HPDE6-E6E7 (cell line): Measurements from ENCODE around the gene KRT72.

ENCODE experiments used
- DNase-seq: peaks from one replicate; pipeline ENCODE4 v3.0.0; 2011; ENCODE audit warnings: missing footprints; ENCODE audit errors: extremely low spot score

KRT72 gene

GRCh38 chr12:52630008-52630500 lies 28.8 kb upstream of the KRT72 start:
- DNase-seq: no peak

- DNase-seq: no peak
These were observed 28.2 kb upstream of the KRT72 start for GRCh38 chr12:52629281-52630007.

- no peak for DNase-seq
These were observed 27.6 kb upstream of the KRT72 start for GRCh38 chr12:52628841-52629240.

GRCh38 chr12:52628111-52628507 lies 26.8 kb upstream of the KRT72 start:
- DNase-seq: no peak

- DNase-seq: no peak
These were observed 26.3 kb upstream of the KRT72 start for GRCh38 chr12:52627395-52628110.

GRCh38 chr12:52622349-52622748 lies 21.1 kb upstream of the KRT72 start:
- no peak for DNase-seq

- no peak for DNase-seq
These were observed 17.6 kb upstream of the KRT72 start for GRCh38 chr12:52618866-52619265.

GRCh38 chr12:52618216-52618615 lies 17.0 kb upstream of the KRT72 start, which contains the start of gene KRT73:
Gene KRT73, minus strand, starts transcription at chr12:52618559. Its CDS starts 35 bp downstream, at chr12:52618524.
- no peak for DNase-seq

- DNase-seq: no peak
These were observed 16.1 kb upstream of the KRT72 start for GRCh38 chr12:52617403-52617785.

- no peak for DNase-seq
These were observed 15.6 kb upstream of the KRT72 start for GRCh38 chr12:52616680-52617402.

GRCh38 chr12:52615912-52616311 lies 14.6 kb upstream of the KRT72 start:
- DNase-seq: no peak

GRCh38 chr12:52615208-52615868 lies 14.1 kb upstream of the KRT72 start:
- no peak for DNase-seq

GRCh38 chr12:52614381-52615207 lies 13.3 kb upstream of the KRT72 start:
- no peak for DNase-seq

- no peak for DNase-seq
These were observed 12.2 kb upstream of the KRT72 start for GRCh38 chr12:52613384-52614030.

GRCh38 chr12:52612431-52613383 lies 11.4 kb upstream of the KRT72 start:
- no peak for DNase-seq

GRCh38 chr12:52611080-52611468 lies 9.8 kb upstream of the KRT72 start:
- no peak for DNase-seq

- no peak for DNase-seq
These were observed 7.8 kb upstream of the KRT72 start for GRCh38 chr12:52608826-52609630.

- no peak for DNase-seq
These were observed 6.9 kb upstream of the KRT72 start for GRCh38 chr12:52608161-52608560.

- DNase-seq: no peak
These were observed 6.1 kb upstream of the KRT72 start for GRCh38 chr12:52607314-52607713.
